CD4-positive, alpha-beta memory T cell (primary cell): Measurements from ENCODE around the gene ZNF318. TPM values are rescaled to one million over a fixed set of nuclear protein-coding genes. Genes with fewer than 3 reads are reported as not detected.

Source experiments
- CTCF ChIA-PET: fragments of 350-600 bp; sonication (Branson Sonifier 250); formaldehyde crosslinking; loops from one replicate; lab custom pipeline; 2021; ENCODE audit warnings: inconsistent platforms; ENCODE audit not compliant: partially characterized antibody; lab: Charles Lee
- POLR2A ChIA-PET: fragments of 350-600 bp; sonication (Branson Sonifier 250); formaldehyde crosslinking; loops from one replicate; lab custom pipeline; 2021; ENCODE audit not compliant: partially characterized antibody; lab: Charles Lee
- DNase-seq, 5 donors: peaks; one replicate each; pipeline versions ENCODE4 v3.0.0 to v3.0.0-alpha.2; 2020 to 2022; ENCODE audit warnings: mixed read lengths in 1 of 5
- H3K27ac ChIP-seq: one replicate; pipeline ENCODE4 v1.7.0; 2013; ENCODE audit warnings: low read depth, low read length
- H3K27me3 ChIP-seq: 2 replicates; pipeline ENCODE4 v1.7.0; 2013; ENCODE audit warnings: mild to moderate bottlenecking, low read length, moderate library complexity; ENCODE audit not compliant: insufficient read depth
- H3K36me3 ChIP-seq: 2 replicates; pipeline ENCODE4 v1.7.0; 2013; ENCODE audit warnings: mild to moderate bottlenecking, low read length, moderate library complexity; ENCODE audit not compliant: insufficient read depth
- H3K4me1 ChIP-seq: 2 replicates; pipeline ENCODE4 v1.7.0; 2013; ENCODE audit warnings: mild to moderate bottlenecking, low read length, moderate library complexity; ENCODE audit not compliant: insufficient read depth
- H3K4me3 ChIP-seq, 2 donors: one replicate each; pipeline ENCODE4 v1.7.0; 2013; ENCODE audit warnings: low read length in 2 of 2, mild to moderate bottlenecking in 1 of 2
- H3K9me3 ChIP-seq, 2 donors: one replicate each; pipeline ENCODE4 v1.7.0; 2013; ENCODE audit warnings: low read length in 2 of 2, control low read depth in 1 of 2; ENCODE audit not compliant: control insufficient read depth in 1 of 2
- H3K27ac Mint-ChIP-seq, 7 donors: one replicate each; pipeline ENCODE4 v1.8.0; 2020 to 2021; ENCODE audit warnings: mixed read lengths in 7 of 7, mild to moderate bottlenecking in 6 of 7, inconsistent platforms in 3 of 7, moderate library complexity in 3 of 7
- H3K27me3 Mint-ChIP-seq, 2 donors: one replicate each; pipeline ENCODE4 v1.8.0; 2020 to 2021; ENCODE audit warnings: mixed read lengths in 2 of 2
- H3K36me3 Mint-ChIP-seq, 2 donors: one replicate each; pipeline ENCODE4 v1.8.0; 2020 to 2021; ENCODE audit warnings: mixed read lengths in 2 of 2, inconsistent platforms in 1 of 2, mild to moderate bottlenecking in 1 of 2
- H3K4me1 Mint-ChIP-seq, 4 donors: one replicate each; pipeline ENCODE4 v1.8.0; 2020 to 2021; ENCODE audit warnings: mixed read lengths in 4 of 4, mild to moderate bottlenecking in 1 of 4
- H3K4me3 Mint-ChIP-seq, 8 donors: one replicate each; pipeline ENCODE4 v1.8.0; 2020 to 2021; ENCODE audit warnings: mixed read lengths in 8 of 8, mild to moderate bottlenecking in 7 of 8, moderate library complexity in 6 of 8, inconsistent platforms in 3 of 8
- H3K9me3 Mint-ChIP-seq, 8 donors: one replicate each; pipeline ENCODE4 v1.8.0; 2020 to 2021; ENCODE audit warnings: mixed read lengths in 8 of 8, mild to moderate bottlenecking in 5 of 8, inconsistent platforms in 3 of 8, moderate library complexity in 1 of 8
- intact Hi-C: fragments of 100-400 bp; cut with micrococcal nuclease; formaldehyde crosslinking; loops from one replicate; pipeline ENCODE4 v1.15.1; 2023
- polyA plus RNA-seq, 2 donors: library from polyadenylated mRNA; unstranded; fragments of 300-500 nt; fragmentation: Illumina TruSeq; gene quantifications; one replicate each; pipeline ENCODE4 v1.2.3, GENCODE V29; 2021
- total RNA-seq, 2 experiments: library from RNA; stranded (reverse); gene quantifications; one replicate each; pipeline ENCODE4 v1.2.3, GENCODE V29; 2021

ZNF318 gene
- total and polyA plus RNA-seq, 4 experiments from 2014 or later, result 1.3 to 32.2 (median 18.8) TPM

GRCh38 chr6:43298565-43299337 is 70.7 kb downstream of the ZNF318 start:
- H3K27me3 Mint-ChIP-seq, result peaks cover 4 to 13% of the 10 kb centered on the region in 2 donors
- Histone ChIP-seq H3K27ac (no peak overlapping the region), H3K27me3 (no peaks in the 10 kb centered on the region), H3K4me1 (no peaks in the 10 kb centered on the region), H3K9me3 (no peaks in the 10 kb centered on the region), H3K4me3 (no peak overlapping the region), H3K36me3 (no peaks in the 10 kb centered on the region)
- H3K4me3 Mint-ChIP-seq, result no peak overlapping the region
- no peak for DNase-seq
- POLR2A ChIA-PET, result no interaction called here
- H3K9me3 Mint-ChIP-seq, result no peaks in the 10 kb centered on the region
- H3K36me3 Mint-ChIP-seq, result no peaks in the 10 kb centered on the region
- H3K4me1 Mint-ChIP-seq, result peaks cover 0 to 2% (median 0%) of the 10 kb centered on the region in 4 donors
- intact Hi-C loops, result no loop called here
- no peak overlapping the region for H3K27ac Mint-ChIP-seq
- CTCF ChIA-PET, result no interaction called here

GRCh38 chr6:43297644-43298564 is 71.5 kb downstream of the ZNF318 start, which contains the start of gene SLC22A7:
TSS of gene SLC22A7 (plus strand) at chr6:43298260. CDS start at chr6:43298359, 99 bp downstream.
- ChIA-PET CTCF (interaction anchor here (1.5 to 2.5 kb wide), 2 partner anchors 10 to 95 kb away, joined by 3 to 18 read pairs; partner anchors contain the start of gene CRIP3), POLR2A (no interaction called here)
- Mint-ChIP-seq H3K36me3 (no peaks in the 10 kb centered on the region), H3K27ac (no peak within 1 kb of the TSS), H3K4me3 (no peak within 1 kb of the TSS), H3K4me1 (peaks cover 0 to 2% (median 0%) of the 10 kb centered on the region in 4 donors), H3K9me3 (no peaks in the 10 kb centered on the region), H3K27me3 (peaks cover 4 to 13% of the 10 kb centered on the region in 2 donors)
- Histone ChIP-seq H3K9me3 (no peaks in the 10 kb centered on the region), H3K27me3 (no peaks in the 10 kb centered on the region), H3K4me3 (no peak within 1 kb of the TSS), H3K36me3 (no peaks in the 10 kb centered on the region), H3K4me1 (no peaks in the 10 kb centered on the region), H3K27ac (no peak within 1 kb of the TSS)
- intact Hi-C loops, result no loop called here
- DNase-seq, result no peak

- Mint-ChIP-seq H3K36me3 (no peaks in the 10 kb centered on the region), H3K27me3 (peaks cover 4 to 13% of the 10 kb centered on the region in 2 donors), H3K9me3 (peaks cover 0 to 2% (median 0%) of the 10 kb centered on the region in 8 donors), H3K4me1 (peaks cover 0 to 2% (median 0%) of the 10 kb centered on the region in 4 donors), H3K27ac (peak overlapping the region in 1 of 7 donors; percentile 51), H3K4me3 (no peak overlapping the region)
- no peak for DNase-seq
- Histone ChIP-seq H3K9me3 (no peaks in the 10 kb centered on the region), H3K27me3 (no peaks in the 10 kb centered on the region), H3K27ac (no peak overlapping the region), H3K4me3 (no peak overlapping the region), H3K36me3 (no peaks in the 10 kb centered on the region), H3K4me1 (no peaks in the 10 kb centered on the region)
- ChIA-PET CTCF (interaction anchor here (1.0 to 2.5 kb wide), 5 partner anchors 11 to 210 kb away, joined by 3 to 18 read pairs (median 3); partner anchors contain the start of gene CRIP3), POLR2A (no interaction called here)
- intact Hi-C loops, result no loop called here
Measured at GRCh38 chr6:43296780-43297497, 72.5 kb downstream of the ZNF318 start.

GRCh38 chr6:43295456-43295855 is 74.0 kb downstream of the ZNF318 start:
- Histone ChIP-seq H3K9me3 (no peaks in the 10 kb centered on the region), H3K4me1 (no peaks in the 10 kb centered on the region), H3K4me3 (no peak overlapping the region), H3K27me3 (no peaks in the 10 kb centered on the region), H3K27ac (no peak overlapping the region), H3K36me3 (no peaks in the 10 kb centered on the region)
- CTCF ChIA-PET, result interaction anchor here (1.5 to 2.5 kb wide), 2 partner anchors 13 to 211 kb away, joined by 4 to 18 read pairs; partner anchors contain the start of gene CRIP3
- intact Hi-C loops, result no loop called here
- POLR2A ChIA-PET, result no interaction called here
- H3K27me3 Mint-ChIP-seq, result peaks cover 4 to 13% of the 10 kb centered on the region in 2 donors
- no peaks in the 10 kb centered on the region for H3K36me3 Mint-ChIP-seq
- no peak for DNase-seq
- H3K4me1 Mint-ChIP-seq, result peaks cover 0 to 2% (median 0%) of the 10 kb centered on the region in 4 donors
- no peak overlapping the region for H3K27ac Mint-ChIP-seq
- H3K9me3 Mint-ChIP-seq, result peaks cover 0 to 2% (median 0%) of the 10 kb centered on the region in 8 donors
- H3K4me3 Mint-ChIP-seq, result no peak overlapping the region

GRCh38 chr6:43294536-43294935 is 74.9 kb downstream of the ZNF318 start:
- Histone ChIP-seq H3K27ac (no peak overlapping the region), H3K4me3 (no peak overlapping the region), H3K36me3 (no peaks in the 10 kb centered on the region), H3K9me3 (no peaks in the 10 kb centered on the region), H3K4me1 (no peaks in the 10 kb centered on the region), H3K27me3 (no peaks in the 10 kb centered on the region)
- Mint-ChIP-seq H3K27ac (no peak overlapping the region), H3K4me3 (no peak overlapping the region), H3K36me3 (no peaks in the 10 kb centered on the region), H3K9me3 (peaks cover 0 to 2% (median 0%) of the 10 kb centered on the region in 8 donors), H3K27me3 (peaks cover 4 to 10% of the 10 kb centered on the region in 2 donors), H3K4me1 (no peaks in the 10 kb centered on the region)
- CTCF ChIA-PET, result no interaction called here
- no peak for DNase-seq
- POLR2A ChIA-PET, result no interaction called here
- intact Hi-C loops, result no loop called here

- CTCF ChIA-PET, result interaction anchor here (1.5 kb wide), 1 partner anchor 14 kb away, joined by 4 read pairs; no protein-coding TSS in a partner anchor
- Histone ChIP-seq H3K9me3 (no peaks in the 10 kb centered on the region), H3K4me1 (no peaks in the 10 kb centered on the region), H3K4me3 (no peak overlapping the region), H3K27me3 (no peaks in the 10 kb centered on the region), H3K36me3 (no peaks in the 10 kb centered on the region), H3K27ac (no peak overlapping the region)
- intact Hi-C loops, result no loop called here
- Mint-ChIP-seq H3K4me3 (no peak overlapping the region), H3K27ac (no peak overlapping the region), H3K27me3 (peaks cover 3 to 9% of the 10 kb centered on the region in 2 donors), H3K36me3 (no peaks in the 10 kb centered on the region), H3K4me1 (no peaks in the 10 kb centered on the region), H3K9me3 (peaks cover 0 to 2% (median 0%) of the 10 kb centered on the region in 8 donors)
- POLR2A ChIA-PET, result no interaction called here
- no peak for DNase-seq
Measured at GRCh38 chr6:43293698-43294097, 75.7 kb downstream of the ZNF318 start.
